PFSK-1 (cell line): ENCODE measurements around the gene WDR17.

Experiments used
- POLR2AphosphoS5 ChIP-seq: IDR thresholded peaks from 2 replicates; pipeline ENCODE4 v1.6.1; 2012; ENCODE audit warnings: low read depth, mild to moderate bottlenecking, control low read depth, low read length, moderate library complexity
- SIN3A ChIP-seq: IDR thresholded peaks from 2 replicates; pipeline ENCODE4 v1.6.1; 2012; ENCODE audit warnings: mild to moderate bottlenecking, low read length, moderate library complexity, borderline replicate concordance; ENCODE audit not compliant: insufficient read depth
- TAF1 ChIP-seq: IDR thresholded peaks from 2 replicates; pipeline ENCODE4 v1.6.1; 2012; ENCODE audit warnings: low read length, control low read depth, borderline replicate concordance; ENCODE audit not compliant: insufficient read depth
- TF ChIP-seq, protein P1 (sequence below), 2 experiments: IDR thresholded peaks; 2 replicates each; pipeline versions ENCODE4 v1.6.1 to v1.8.0; 2011 to 2012; ENCODE audit warnings: low read depth in 2 of 2, low read length in 2 of 2, control low read depth in 1 of 2, inconsistent platforms in 1 of 2, mild to moderate bottlenecking in 1 of 2, moderate library complexity in 1 of 2; ENCODE audit not compliant: insufficient read depth in 1 of 2

DNA sequence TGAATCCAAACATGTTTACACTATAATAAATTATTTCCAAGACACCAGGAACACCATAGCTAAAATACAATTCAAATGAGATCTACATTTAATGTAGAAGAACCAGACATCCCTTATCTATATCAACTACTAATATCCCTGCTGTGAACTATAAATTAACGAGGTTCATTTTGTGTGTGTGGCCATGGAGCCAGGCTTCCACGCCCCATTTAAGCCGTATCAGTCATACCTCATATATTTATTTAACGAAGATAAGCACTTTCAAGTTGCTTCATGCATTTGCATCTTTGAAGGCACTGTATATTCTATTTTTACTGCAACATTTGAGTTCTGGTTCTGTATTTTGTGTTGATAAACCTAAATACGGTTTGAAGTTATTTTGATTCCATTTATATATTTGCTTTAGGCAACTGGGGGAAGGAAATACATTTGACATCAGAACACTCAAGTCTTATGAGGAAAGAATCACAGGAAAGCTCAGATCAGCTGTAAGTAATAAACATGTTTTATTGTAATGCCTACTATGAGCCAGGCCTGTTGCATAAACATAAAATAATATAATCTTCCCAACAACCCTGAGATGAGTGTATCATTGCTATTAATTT is 45.1 kb upstream of the WDR17 start:
- no peak for TF ChIP-seq POLR2AphosphoS5
- no peak for TF ChIP-seq SIN3A
- TF ChIP-seq, protein P1, sequence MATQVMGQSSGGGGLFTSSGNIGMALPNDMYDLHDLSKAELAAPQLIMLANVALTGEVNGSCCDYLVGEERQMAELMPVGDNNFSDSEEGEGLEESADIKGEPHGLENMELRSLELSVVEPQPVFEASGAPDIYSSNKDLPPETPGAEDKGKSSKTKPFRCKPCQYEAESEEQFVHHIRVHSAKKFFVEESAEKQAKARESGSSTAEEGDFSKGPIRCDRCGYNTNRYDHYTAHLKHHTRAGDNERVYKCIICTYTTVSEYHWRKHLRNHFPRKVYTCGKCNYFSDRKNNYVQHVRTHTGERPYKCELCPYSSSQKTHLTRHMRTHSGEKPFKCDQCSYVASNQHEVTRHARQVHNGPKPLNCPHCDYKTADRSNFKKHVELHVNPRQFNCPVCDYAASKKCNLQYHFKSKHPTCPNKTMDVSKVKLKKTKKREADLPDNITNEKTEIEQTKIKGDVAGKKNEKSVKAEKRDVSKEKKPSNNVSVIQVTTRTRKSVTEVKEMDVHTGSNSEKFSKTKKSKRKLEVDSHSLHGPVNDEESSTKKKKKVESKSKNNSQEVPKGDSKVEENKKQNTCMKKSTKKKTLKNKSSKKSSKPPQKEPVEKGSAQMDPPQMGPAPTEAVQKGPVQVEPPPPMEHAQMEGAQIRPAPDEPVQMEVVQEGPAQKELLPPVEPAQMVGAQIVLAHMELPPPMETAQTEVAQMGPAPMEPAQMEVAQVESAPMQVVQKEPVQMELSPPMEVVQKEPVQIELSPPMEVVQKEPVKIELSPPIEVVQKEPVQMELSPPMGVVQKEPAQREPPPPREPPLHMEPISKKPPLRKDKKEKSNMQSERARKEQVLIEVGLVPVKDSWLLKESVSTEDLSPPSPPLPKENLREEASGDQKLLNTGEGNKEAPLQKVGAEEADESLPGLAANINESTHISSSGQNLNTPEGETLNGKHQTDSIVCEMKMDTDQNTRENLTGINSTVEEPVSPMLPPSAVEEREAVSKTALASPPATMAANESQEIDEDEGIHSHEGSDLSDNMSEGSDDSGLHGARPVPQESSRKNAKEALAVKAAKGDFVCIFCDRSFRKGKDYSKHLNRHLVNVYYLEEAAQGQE (IDR thresholded peaks at IDR 0.05; ENCODE audit: insufficient read depth in 1 of 2, low read depth in 2 of 2, low read length in 2 of 2) = no peak
- TF ChIP-seq TAF1 = no peak
